HG03575 (cell line): ENCODE results near the gene VGF.
"Not testable (repeated sequence)": the region's sequence is repeated elsewhere in the genome, so short reads cannot be mapped to it uniquely, and the experiment has no call there.

Experiments used
- ATAC-seq: cut with Tn5 transposase; IDR thresholded peaks from one replicate; pipeline ENCODE4 v1.9.1; 2021; ENCODE audit not compliant: unreplicated experiment, insufficient number of reproducible peaks, low FRiP score; ENCODE audit errors: extremely low read depth

VGF gene

DNA sequence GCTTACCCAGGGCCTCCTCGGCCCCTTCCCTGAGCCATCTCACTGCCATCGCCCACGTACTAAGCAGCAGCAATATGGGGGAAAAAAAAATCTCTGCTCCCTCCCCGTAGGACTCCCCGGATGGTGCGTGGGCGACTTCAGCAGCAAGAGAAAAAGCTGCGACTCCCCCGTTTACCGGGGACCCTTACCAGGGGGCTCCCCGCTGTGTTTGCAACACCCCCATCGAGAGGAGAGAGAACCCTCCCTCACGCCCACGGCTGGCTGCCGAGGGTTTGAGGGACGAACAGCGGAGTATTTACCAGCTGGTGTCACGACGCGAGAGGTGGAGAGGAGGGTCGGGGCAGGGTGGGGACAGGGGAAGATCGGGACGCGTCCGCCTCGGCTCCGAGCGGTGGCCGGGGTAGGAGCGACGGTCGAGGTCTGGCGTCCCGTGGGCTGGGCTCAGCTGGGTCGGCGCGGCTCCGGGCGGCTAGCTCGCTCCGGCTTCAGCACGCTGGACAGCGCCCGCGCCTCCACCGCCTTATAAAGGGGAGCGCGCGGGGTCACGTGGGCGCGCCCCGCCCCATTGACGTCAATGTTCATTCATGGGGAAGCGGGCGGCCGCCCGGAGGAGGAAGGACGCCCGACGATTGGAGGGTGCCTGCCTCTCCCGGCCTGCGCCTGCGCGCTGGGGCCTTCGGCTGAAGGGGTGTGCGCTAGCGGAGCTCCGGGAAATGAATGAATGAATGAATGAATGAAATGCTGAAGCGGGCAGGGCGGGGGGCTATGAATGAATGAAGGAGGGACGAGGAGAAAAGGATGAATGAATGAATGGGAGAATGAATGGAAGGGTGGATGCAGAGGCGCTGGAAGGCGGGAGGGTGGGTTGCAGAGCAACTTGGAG lies at the start of gene VGF:
VGF (minus strand) TSS at position 495 of the 883 bp plus-strand sequence. CDS start 726 bp downstream, outside the sequence.
- ATAC-seq = no peak

DNA sequence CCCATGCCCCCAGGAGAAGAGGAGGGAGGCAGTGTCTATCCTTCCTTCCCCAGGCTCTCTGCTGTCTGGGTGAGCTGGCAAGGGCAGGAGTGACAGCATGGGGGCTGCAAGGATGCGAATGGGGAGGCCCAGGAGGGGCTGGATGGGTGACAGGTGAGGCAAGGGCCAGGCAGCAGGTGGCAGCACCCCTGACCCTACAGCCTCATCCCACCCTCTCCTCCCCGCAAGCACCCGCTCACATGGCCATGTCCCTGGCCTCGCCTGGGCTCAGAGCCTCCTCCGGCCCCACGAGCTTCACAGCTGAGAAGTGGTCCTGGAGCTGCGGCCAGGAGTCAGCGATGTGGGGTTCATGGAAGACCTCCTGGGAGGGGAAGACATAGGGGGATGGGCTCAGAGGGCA lies 46.6 kb upstream of the VGF start:
- ATAC-seq = no peak

DNA sequence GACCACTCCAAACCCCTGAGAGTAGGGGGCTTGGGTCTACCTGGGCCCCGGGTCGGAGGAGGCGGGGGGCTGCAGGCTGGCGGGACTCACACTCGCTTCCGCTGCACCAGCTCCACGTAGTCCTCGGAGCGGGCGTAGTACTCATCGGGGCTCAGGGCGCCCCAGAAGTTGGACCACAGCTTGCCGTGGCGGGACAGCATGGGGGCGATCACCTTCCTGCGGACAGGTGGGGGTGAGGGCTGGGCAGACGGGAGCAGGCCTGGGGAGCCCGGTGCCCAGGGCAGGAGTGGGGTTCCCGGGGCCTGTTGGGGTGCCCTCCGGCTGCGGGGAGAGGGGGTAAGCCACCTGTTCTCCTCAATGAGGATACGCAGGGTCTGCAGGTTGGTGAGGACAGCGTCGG lies 46.1 kb upstream of the VGF start:
- no peak for ATAC-seq

DNA sequence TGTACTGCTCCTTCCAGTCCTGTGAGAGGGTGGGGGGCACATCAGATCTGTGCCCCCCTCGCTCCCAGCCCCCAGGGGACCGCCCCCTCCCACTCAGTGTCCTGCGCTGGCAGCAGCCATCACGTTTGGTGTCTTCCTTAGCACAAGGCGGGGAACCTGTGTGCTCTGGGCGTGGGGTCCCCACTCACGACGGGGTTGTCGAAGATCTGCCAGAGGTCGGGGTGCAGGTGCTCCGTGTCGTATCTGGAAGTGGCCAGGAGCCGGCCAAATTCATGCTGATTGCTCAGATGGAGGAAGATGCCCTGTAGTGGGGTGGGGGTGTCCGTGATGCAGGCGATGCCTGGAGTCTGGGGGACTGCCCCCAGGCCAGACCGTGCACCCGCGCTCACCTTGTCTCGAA lies 44.8 kb upstream of the VGF start:
- ATAC-seq = no peak

DNA sequence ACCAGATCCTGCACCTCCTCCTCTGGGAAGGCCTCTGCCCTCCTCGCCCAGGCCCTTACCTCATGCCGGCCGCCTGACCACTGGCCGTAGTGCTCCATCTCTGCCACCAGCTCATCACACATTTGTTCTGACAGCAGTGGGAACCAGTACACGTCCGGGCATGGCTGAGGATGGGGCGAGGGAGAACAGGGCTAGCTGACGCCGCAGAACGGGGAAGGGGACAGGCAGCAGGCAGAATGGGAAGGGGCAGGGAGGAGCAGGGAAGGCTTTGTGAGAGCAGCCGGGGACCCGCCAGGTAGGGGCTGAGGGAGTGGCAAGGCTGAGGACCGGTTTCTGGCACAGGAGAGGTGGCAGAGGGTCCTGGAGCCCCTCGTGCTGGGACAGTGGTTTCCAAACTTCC lies 43.4 kb upstream of the VGF start:
- ATAC-seq = no peak

DNA sequence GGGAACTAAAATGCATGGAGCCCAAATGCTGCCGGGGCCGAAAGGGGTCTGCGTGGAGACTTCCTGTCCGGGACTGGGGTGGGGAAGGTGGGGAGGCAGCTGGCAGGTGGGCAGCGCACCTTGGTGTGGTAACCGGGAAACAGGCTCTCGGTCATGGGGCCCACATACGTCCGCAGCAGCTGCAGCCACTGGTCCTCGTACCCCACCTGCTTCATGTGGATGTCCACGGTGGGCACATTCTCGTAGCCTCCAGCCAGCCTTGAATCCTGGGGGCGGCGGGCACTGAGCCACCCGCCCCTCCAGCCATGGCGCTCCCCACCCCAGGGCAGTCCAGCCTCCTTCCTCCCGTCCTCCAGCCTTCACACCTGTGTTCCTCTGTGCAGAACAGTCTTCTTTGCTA lies 42.1 kb upstream of the VGF start:
- no peak for ATAC-seq

DNA sequence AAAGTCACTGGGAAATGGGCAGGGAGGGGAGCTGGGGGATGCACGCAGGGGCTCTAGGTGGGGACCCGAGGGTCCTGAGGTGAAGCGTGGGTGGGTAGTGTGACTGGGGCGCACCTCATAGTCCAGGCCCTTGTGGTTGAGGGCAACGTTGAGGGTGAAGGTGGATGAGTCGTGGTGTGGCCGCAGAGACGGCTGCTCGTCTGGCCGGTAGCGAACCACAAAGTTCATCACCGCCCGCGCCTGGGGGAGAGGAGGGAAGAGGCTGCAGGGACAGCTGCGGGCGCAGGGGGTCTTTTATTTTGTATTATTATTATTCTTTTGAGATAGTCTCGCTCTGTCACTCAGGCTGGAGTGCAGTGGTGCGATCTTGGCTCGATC lies 41.3 kb upstream of the VGF start:
- no peak for ATAC-seq

DNA sequence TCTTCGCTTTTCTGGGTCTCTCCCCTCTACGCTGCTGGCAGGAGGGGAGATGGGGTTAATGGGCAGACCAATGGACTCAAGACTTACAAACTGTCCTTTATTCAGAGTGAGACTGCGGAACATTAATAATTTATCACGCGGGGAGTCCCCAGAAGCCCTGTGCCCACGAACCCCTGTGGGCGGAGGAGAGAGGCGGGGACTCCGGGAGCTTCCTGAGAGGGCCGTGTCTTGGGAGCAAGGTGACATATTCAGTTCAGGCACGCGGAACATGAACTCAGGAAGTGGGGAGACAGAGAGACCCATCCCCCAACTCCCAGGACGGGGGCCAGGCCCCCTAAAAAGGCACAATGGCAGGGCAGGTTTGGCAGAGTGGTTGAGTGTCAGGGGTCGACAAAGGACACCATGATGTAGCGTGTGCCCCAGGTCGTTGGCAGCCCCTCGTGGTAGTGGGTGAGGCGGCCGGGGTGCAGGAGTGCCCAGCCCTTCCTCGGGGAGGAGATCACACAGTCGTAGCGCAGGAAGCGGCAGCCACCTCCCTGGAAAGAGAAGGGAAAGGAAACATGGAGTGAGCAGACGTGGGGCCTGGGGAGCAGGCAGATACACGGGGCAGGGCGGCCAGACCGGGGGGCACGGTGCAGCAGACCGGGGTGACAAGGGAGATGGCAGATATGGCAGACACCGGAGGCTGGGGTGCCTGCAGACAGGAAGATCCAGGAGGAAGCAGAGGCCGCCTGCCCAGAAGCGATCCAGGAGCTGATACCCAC lies 40.7 kb upstream of the VGF start:
- ATAC-seq = no peak

DNA sequence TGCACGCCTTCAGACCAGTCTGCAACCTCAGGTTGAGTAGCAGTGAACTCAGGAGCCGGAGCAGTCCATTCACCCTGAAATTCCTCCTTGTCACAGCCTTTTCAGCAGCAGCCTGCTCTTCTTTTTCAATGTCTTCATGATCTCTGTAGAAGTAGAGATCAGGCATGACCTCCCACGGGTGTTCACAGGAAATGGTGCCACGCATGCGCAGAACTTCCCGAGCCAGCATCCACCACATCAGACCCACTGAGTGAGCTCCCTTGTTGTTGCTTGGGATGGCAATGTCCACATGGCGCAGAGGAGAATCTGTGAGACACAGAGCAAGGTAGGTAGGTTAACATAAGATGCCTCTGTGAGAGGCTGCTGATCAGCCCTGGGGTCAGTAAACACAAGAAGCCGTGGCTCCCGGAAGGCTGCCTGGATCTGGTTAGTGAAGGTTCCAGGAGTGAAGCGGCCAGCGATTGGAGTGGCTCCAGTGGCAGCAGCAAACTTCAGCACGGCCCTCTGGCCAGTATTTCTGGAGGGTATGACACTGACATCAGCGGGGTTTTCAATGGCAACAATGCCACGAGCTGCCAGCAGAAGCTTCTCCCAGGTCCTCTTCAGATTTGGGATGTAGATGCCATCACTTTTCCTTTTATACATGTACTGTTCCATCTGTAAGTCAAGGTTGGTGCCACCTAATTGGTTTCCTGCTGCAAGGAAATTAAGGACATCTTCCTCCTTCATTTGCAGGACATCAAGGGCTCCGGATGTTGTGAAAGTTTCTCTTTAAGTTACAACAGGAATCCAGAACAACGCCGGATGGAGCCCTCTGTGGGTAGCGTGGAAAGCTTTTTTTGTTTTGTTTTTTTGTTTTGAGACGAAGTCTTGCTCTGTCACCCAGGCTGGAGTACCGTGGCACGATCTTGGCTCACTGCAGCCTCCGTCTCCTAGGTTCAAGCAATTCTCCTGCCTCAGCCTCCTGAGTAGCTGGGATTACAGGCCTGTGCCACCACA lies 38.7 kb upstream of the VGF start:
- ATAC-seq = not testable (repeated sequence)

DNA sequence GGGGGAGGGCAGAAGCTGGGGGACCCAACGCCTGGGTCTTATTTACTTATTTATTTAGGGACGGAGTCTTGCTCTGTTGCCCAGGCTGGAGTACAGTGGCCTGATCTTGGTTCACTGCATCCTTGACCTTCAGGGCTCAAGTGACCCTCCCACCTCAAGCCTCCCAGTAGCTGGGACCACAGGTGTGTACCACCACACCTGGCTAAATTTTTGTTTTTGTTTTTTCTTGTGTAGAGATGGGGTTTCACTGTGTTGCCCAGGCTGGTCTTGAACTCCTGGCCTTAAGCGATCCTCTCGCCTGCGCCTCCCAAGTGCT lies 37.2 kb upstream of the VGF start:
- no peak for ATAC-seq

DNA sequence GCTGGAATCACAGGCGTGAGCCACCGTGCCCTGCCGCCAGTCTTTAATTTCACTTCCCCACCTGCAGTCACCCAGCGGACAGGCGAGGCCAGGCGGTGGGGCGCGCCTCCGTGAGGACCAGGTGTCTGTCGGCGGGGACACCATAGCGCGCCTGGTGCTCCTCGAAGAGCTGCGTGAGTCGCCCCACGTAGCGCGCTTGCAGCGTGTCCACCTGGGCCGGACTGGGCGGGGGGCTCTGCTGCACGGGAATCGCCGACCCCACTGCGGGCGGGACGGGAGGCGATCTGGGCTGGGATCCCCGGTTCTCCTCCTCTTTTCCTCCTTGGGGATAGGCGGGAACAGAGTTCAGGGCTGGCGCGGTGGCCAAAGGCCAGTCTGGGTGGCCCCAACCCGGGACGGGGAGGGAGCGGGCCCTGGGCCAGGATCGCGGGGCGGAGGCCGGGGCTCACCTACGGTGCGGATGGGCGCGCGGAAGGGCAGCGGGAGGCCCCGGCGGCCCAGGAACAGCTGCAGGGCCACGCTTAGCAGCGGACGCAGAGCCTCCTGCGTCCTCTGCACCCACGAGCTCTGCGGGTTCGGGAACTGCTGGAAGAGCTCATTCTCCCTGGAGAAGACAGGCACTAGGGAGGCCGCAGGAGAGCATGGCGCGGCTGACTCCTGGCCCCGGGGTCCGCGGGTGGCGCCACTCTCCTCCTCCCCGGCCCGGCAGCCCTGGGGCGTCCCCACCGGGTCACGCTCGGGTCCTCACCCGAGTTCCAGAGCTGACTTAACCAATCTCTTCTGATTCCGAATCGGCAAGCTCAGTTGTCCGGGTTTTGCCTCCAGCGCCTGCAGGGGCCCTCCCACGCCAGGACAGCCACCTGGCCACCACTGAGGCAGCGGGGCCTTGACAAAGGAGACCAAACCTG lies 36.6 kb upstream of the VGF start:
- ATAC-seq = no peak

DNA sequence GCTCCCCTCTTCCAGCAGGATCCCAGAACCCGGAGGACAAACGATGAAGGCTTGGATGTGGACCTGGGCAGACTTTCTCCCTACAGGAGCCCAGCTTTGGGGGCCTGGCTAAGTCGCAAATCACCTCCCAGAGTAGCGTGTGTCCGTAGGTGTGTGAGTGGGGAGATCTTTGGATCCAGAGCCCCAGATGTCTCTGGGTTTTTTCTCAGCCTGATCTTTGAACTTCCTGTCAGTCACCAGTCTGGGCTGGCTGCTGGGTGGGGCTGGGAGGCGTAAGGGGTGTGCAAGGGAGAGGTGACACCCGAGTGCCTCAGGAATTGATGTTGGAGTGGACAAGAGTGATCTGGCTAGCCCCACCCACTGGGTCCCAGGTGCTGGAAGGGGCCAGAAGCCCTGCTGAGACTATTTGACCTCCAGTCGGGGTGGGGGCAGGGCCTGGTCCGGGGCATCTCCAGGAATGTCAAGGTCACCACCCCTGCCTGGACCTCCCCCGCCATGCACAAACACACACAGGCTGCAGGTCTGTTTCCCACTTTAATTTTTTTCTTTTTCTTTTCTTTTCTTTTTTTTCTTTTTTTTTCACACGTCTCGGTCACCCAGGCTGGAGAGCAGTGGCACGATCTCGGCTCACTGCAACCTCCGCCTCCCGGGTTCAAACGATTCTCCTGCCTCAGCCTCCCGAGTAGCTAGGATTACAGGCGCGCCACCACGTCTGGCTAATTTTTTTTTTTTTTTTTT lies 35.7 kb upstream of the VGF start, which contains the start of gene MOGAT3:
MOGAT3 (minus strand) TSS at position 175 of the 738 bp plus-strand sequence. CDS start 182 bp downstream, outside the sequence.
- no peak for ATAC-seq

DNA sequence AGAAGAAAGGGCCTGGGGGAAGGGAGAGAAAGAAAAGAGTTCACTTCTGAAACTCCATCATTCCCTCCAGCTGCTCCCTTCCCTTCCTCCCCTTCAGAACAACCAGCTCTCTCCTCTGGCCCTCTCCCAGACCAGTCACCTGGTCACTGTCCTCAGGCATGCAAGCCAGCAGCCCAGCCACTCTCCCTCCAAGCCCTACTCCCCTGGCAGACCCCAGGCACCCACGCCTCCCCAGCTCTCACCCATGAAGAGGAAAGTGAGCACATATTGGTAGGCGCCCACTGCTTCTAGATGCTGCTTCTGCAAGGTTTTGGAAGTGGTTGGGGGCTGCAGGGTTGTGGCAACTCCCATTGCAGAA lies 35.1 kb upstream of the VGF start:
- no peak for ATAC-seq

DNA sequence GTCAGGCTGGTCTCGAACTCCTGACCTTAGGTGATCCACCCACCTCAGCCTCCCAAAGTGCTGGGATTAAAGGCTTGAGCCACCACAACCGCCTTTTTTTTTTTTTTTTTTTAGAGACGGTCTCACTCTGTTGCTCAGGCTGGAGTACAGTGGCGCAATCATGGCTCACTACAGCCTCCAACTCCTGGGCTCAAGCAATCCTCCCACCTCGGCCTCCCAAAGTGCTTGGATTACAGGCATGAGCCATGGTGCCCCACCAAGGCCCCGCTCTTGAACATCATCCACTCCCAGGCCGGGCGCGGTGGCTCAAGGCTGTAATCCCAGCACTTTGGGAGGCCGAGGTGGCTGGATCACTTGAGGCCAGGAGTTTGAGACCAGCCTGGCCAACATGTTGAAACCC lies 34.2 kb upstream of the VGF start:
- ATAC-seq = not testable (repeated sequence)

DNA sequence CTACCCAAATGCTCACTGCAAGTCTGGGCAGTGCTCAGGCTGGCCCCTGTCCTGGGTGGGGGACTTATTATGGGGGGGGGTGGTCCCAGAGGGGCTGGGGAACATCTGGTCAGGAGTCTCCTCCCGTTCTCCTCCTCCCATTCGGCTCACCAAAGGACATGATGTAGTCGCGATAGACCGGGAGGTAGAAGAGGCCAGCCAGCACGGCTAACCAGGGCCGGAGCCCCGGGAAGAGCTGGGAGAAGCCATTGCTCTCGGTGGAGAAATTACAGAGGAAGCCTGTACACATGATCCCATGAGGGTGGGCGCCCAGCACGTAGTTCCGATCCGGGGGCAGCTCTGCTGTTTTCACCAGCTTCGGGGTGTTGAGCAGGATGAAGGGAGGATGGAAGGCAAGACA lies 33.1 kb upstream of the VGF start:
- ATAC-seq = no peak

DNA sequence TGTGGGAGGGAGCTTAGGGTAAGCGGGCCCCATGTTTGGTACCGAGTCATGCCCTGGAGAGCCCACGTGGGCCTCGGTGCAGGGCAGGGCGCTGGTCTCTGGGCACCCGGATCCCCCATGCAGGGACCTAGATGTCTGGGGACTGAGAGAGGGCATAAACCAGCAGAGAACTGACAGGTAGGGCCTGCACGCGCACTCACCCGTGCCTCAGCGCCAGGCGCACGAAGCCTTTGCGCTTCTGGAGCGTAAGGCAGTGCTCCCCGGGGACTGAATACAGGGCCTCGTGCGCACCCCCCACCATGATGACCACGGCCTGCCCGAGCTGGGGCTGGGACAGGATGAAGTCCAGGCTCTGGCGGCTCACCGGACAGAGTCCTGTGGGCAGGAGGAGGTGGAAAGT lies 32.6 kb upstream of the VGF start:
- ATAC-seq = no peak

DNA sequence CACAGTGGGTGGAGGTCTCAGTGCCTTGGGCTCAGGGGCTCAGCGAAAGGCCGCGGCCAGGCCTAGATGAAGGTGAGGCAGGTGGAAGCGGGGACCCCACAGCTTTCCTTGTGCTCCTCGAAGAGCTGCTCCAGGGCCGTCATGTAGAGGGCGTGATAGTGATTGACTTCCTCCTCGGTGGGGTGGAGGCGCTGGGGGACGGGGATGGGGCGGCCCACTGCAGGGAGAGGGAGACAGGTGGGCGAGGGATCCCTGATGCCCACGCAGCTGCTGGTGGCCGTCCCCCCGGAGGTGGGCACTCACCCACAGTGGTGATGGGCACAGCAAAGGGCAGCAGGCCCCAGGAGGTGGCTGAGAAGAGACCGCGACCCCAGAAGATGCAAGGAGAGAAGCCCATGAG lies 30.5 kb upstream of the VGF start:
- ATAC-seq = no peak

DNA sequence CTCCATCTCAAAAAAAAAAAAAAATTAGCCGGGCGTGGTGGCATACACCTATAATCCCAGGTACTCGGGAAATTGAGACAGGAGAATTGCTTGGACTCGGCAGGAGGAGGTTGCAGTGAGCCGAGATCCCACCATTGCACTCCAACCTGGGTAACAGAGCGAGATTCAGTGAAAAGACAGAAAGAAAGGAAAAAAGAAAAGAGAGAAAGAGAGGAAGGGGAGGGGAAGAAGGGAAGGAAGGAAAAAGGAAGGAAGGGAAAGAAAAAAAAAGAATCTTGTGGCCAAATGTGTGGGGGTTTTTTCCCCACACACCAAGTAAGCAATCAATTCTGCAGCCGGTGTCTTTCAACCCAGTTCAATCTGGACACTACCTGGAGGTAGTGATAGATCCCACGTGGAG lies 23.7 kb upstream of the VGF start:
- no peak for ATAC-seq
